Activated CD8-positive, alpha-beta memory T cell treated with anti-CD3 and anti-CD28 coated beads, Interleukin-2, amount 10 ng/mL, durations not matched to agents 7 days and 5 days (primary cell): ENCODE measurements around the gene IGLL1. TPM values are rescaled to one million over a fixed set of nuclear protein-coding genes. Genes with fewer than 3 reads are reported as not detected.
"Not testable (repeated sequence)": the region's sequence is repeated elsewhere in the genome, so short reads cannot be mapped to it uniquely, and the experiment has no call there.

Source experiments
- ATAC-seq: fragments of 150-1000 bp; cut with Tn5 transposase; one replicate; pipeline ENCODE4 v1.10.0; 2021; ENCODE audit warnings: moderate library complexity
- CTCF ChIA-PET: fragments of 350-600 bp; sonication (Branson Sonifier 250); formaldehyde crosslinking; loops from one replicate; lab custom pipeline; 2021; ENCODE audit warnings: antibody characterized with exemption; lab: Charles Lee
- DNase-seq: peaks from one replicate; pipeline ENCODE4 v3.0.0-alpha.2; 2020
- H3K27ac Mint-ChIP-seq: one replicate; pipeline ENCODE4 v1.8.0; 2021; ENCODE audit warnings: mild to moderate bottlenecking, mixed read lengths
- H3K27me3 Mint-ChIP-seq: one replicate; pipeline ENCODE4 v1.8.0; 2021; ENCODE audit warnings: mixed read lengths
- H3K36me3 Mint-ChIP-seq: one replicate; pipeline ENCODE4 v1.8.0; 2021; ENCODE audit warnings: mild to moderate bottlenecking, mixed read lengths
- H3K4me1 Mint-ChIP-seq: one replicate; pipeline ENCODE4 v1.8.0; 2021; ENCODE audit warnings: mixed read lengths
- H3K4me3 Mint-ChIP-seq: one replicate; pipeline ENCODE4 v1.8.0; 2021; ENCODE audit warnings: mild to moderate bottlenecking, moderate library complexity, mixed read lengths
- H3K9me3 Mint-ChIP-seq: one replicate; pipeline ENCODE4 v1.8.0; 2022; ENCODE audit warnings: low read depth, mixed read lengths
- total RNA-seq, 2 experiments: library from RNA; stranded (reverse); gene quantifications; one replicate each; pipeline ENCODE4 v1.2.3, GENCODE V29; 2021

IGLL1 gene
- total RNA-seq, 2 experiments from 2014 or later, result 0.42 to 2.0 TPM

GRCh38 chr22:23580576-23581259 is 628 bp upstream of the IGLL1 start:
- DNase-seq (peak; percentile 73), ATAC-seq (peak; percentile 68)
- Mint-ChIP-seq H3K27me3 (peaks cover 40% of the 10 kb centered on the region), H3K4me1 (peaks cover 42% of the 10 kb centered on the region), H3K27ac (peak overlapping the region; percentile 77), H3K4me3 (peak overlapping the region; percentile 31), H3K9me3 (no peaks in the 10 kb centered on the region), H3K36me3 (no peaks in the 10 kb centered on the region)
- CTCF ChIA-PET, result interaction anchor here (5.4 kb wide), 1 partner anchor 10 kb away, joined by 25 read pairs; no protein-coding TSS in a partner anchor

GRCh38 chr22:23579280-23579679 is 810 bp downstream of the IGLL1 start:
- Mint-ChIP-seq H3K4me3 (no peak overlapping the region), H3K27me3 (peaks cover 37% of the 10 kb centered on the region), H3K4me1 (peaks cover 37% of the 10 kb centered on the region), H3K9me3 (no peaks in the 10 kb centered on the region), H3K36me3 (no peaks in the 10 kb centered on the region), H3K27ac (no peak overlapping the region)
- no peak for ATAC-seq
- DNase-seq, result no peak
- CTCF ChIA-PET, result interaction anchor here (1.3 to 5.4 kb wide), 2 partner anchors 12 to 270 kb away, joined by 3 to 25 read pairs; no protein-coding TSS in a partner anchor

- Mint-ChIP-seq H3K9me3 (no peaks in the 10 kb centered on the region), H3K4me3 (no peak overlapping the region), H3K4me1 (peaks cover 35% of the 10 kb centered on the region), H3K27ac (no peak overlapping the region), H3K27me3 (peaks cover 33% of the 10 kb centered on the region), H3K36me3 (no peaks in the 10 kb centered on the region)
- CTCF ChIA-PET, result interaction anchor here (1.3 to 5.4 kb wide), 3 partner anchors 9 to 271 kb away, joined by 3 to 25 read pairs (median 4); no protein-coding TSS in a partner anchor
- no peak for DNase-seq
- no peak for ATAC-seq
These were observed 1.8 kb downstream of the IGLL1 start for GRCh38 chr22:23578306-23578705.

- DNase-seq (no peak), ATAC-seq (no peak)
- Mint-ChIP-seq H3K36me3 (no peaks in the 10 kb centered on the region), H3K4me1 (peaks cover 25% of the 10 kb centered on the region), H3K9me3 (no peaks in the 10 kb centered on the region), H3K4me3 (no peak overlapping the region), H3K27me3 (peaks cover 30% of the 10 kb centered on the region), H3K27ac (no peak overlapping the region)
- CTCF ChIA-PET, result interaction anchor here (0.7 to 1.5 kb wide), 3 partner anchors 11 to 306 kb away, joined by 3 to 4 read pairs (median 4); no protein-coding TSS in a partner anchor
These were observed 3.4 kb downstream of the IGLL1 start for GRCh38 chr22:23576681-23577080.

GRCh38 chr22:23575601-23576000 is 4.5 kb downstream of the IGLL1 start:
- no peak overlapping the region for H3K27ac Mint-ChIP-seq
- ATAC-seq, result no peak
- no peaks in the 10 kb centered on the region for H3K36me3 Mint-ChIP-seq
- no peak overlapping the region for H3K4me3 Mint-ChIP-seq
- CTCF ChIA-PET, result no interaction called here
- DNase-seq, result no peak
- H3K4me1 Mint-ChIP-seq, result peaks cover 14% of the 10 kb centered on the region
- no peaks in the 10 kb centered on the region for H3K9me3 Mint-ChIP-seq
- H3K27me3 Mint-ChIP-seq, result peaks cover 30% of the 10 kb centered on the region

GRCh38 chr22:23574877-23575276 is 5.2 kb downstream of the IGLL1 start:
- Mint-ChIP-seq H3K27ac (no peak overlapping the region), H3K27me3 (peaks cover 30% of the 10 kb centered on the region), H3K9me3 (no peaks in the 10 kb centered on the region), H3K4me3 (no peak overlapping the region), H3K36me3 (no peaks in the 10 kb centered on the region), H3K4me1 (peaks cover 9% of the 10 kb centered on the region)
- CTCF ChIA-PET, result no interaction called here
- DNase-seq, result no peak
- no peak for ATAC-seq

GRCh38 chr22:23574371-23574811 is 5.7 kb downstream of the IGLL1 start:
- H3K4me3 Mint-ChIP-seq, result no peak overlapping the region
- H3K27me3 Mint-ChIP-seq, result peaks cover 32% of the 10 kb centered on the region
- ATAC-seq (no peak), DNase-seq (no peak)
- H3K36me3 Mint-ChIP-seq, result no peaks in the 10 kb centered on the region
- no peak overlapping the region for H3K27ac Mint-ChIP-seq
- no peaks in the 10 kb centered on the region for H3K9me3 Mint-ChIP-seq
- CTCF ChIA-PET, result no interaction called here
- peaks cover 8% of the 10 kb centered on the region for H3K4me1 Mint-ChIP-seq

DNA sequence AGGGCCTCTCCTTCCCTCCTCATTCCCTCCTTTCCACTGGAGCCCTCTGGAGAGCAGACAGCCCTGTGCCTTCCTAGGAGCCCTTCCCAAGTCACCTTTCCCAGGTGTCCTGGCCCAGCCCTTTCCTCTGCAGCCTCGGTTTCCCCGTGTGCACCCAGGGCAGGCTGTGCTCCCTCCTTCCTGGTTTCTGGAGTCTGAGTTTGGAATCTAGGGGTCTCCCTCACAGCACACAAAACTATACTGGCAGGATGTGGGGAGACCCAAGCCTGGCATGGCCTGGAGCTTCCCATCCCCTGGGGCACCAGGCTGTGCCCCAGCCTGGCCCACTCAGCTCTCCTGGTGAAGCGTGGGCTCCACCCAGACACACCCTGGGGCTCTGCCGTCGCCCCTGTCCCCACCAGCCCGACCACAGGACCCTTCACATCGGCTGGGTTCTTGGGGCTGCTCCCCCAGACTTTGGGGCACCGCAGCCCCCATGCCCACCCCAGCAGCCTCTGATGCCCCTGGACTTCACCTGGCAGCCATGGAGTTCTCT is 6.3 kb downstream of the IGLL1 start:
- peaks cover 29% of the 10 kb centered on the region for H3K27me3 Mint-ChIP-seq
- H3K27ac Mint-ChIP-seq, H3K9me3 Mint-ChIP-seq, ATAC-seq, H3K36me3 Mint-ChIP-seq, H3K4me1 Mint-ChIP-seq, DNase-seq, CTCF ChIA-PET, H3K4me3 Mint-ChIP-seq: not testable (repeated sequence)

GRCh38 chr22:23573106-23573505 is 7.0 kb downstream of the IGLL1 start:
- H3K36me3 Mint-ChIP-seq, result not testable (repeated sequence)

DNA sequence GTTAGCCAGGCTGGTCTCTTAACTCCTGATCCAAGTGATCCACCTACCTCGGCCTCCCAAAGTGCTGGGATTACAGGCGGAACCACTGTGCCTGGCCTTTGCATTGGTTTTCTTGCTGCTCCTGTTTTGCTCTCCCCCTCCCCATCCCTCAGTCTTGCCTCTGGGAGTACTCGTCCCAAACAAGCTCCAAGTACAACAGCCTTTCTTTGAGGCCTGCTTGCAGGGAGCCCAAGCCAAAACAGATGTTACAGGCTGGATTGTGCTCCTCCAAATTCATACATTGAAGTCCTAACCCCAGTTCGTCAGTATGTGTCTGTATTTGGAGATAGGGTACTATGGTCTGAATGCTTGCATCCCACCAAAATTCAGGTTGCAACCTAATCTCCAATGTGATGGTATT is 8.6 kb downstream of the IGLL1 start:
- H3K4me3 Mint-ChIP-seq, result no peak overlapping the region
- peaks cover 30% of the 10 kb centered on the region for H3K27me3 Mint-ChIP-seq
- no peaks in the 10 kb centered on the region for H3K36me3 Mint-ChIP-seq
- no peak for DNase-seq
- H3K27ac Mint-ChIP-seq, result no peak overlapping the region
- ATAC-seq, result no peak
- CTCF ChIA-PET, result no interaction called here
- no peaks in the 10 kb centered on the region for H3K9me3 Mint-ChIP-seq
- no peaks in the 10 kb centered on the region for H3K4me1 Mint-ChIP-seq

More at GRCh38 chr22:23573106-23573505, 7.0 kb downstream of the IGLL1 start:
- H3K9me3 Mint-ChIP-seq, ATAC-seq, H3K27ac Mint-ChIP-seq, H3K4me3 Mint-ChIP-seq, DNase-seq, H3K4me1 Mint-ChIP-seq, CTCF ChIA-PET: not testable (repeated sequence)
- peaks cover 27% of the 10 kb centered on the region for H3K27me3 Mint-ChIP-seq

- H3K27me3 Mint-ChIP-seq, result peaks cover 26% of the 10 kb centered on the region
- H3K36me3 Mint-ChIP-seq, result no peaks in the 10 kb centered on the region
- H3K4me3 Mint-ChIP-seq, result no peak overlapping the region
- H3K4me1 Mint-ChIP-seq, result peaks cover 2% of the 10 kb centered on the region
- CTCF ChIA-PET, result interaction anchor here (1.7 kb wide), 1 partner anchor 13 kb away, joined by 4 read pairs; no protein-coding TSS in a partner anchor
- no peak for ATAC-seq
- no peaks in the 10 kb centered on the region for H3K9me3 Mint-ChIP-seq
- DNase-seq, result no peak
- no peak overlapping the region for H3K27ac Mint-ChIP-seq
These were observed 9.4 kb downstream of the IGLL1 start for GRCh38 chr22:23570681-23571080.

GRCh38 chr22:23569716-23570115 is 10.4 kb downstream of the IGLL1 start:
- Mint-ChIP-seq H3K27ac (no peak overlapping the region), H3K9me3 (no peaks in the 10 kb centered on the region), H3K4me1 (peaks cover 6% of the 10 kb centered on the region), H3K27me3 (peaks cover 30% of the 10 kb centered on the region), H3K4me3 (no peak overlapping the region), H3K36me3 (no peaks in the 10 kb centered on the region)
- DNase-seq (no peak), ATAC-seq (no peak)
- CTCF ChIA-PET, result interaction anchor here (1.7 kb wide), 1 partner anchor 14 kb away, joined by 4 read pairs; no protein-coding TSS in a partner anchor

DNA sequence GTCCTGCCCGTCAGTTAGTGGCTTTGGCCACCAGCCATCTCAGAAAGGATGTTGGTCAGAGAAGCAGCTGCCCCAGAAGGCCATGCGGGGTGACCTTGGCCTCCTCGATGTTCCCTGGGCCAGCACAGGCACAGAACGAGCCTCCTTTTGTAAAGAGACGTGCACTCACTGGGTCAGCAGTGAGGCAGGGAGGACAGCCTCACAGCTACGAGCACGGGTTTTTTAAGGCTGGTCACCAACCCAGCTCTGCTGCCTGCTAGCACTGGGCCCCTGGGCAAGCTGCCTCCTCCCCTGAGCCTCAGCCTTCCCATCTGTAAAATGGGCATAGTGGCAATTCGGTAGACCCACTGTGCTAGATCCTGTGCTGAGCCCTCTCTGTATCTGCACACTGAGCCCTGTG is 10.8 kb downstream of the IGLL1 start:
- peaks cover 34% of the 10 kb centered on the region for H3K27me3 Mint-ChIP-seq
- no peaks in the 10 kb centered on the region for H3K36me3 Mint-ChIP-seq
- no peaks in the 10 kb centered on the region for H3K9me3 Mint-ChIP-seq
- DNase-seq (no peak), ATAC-seq (no peak)
- H3K4me3 Mint-ChIP-seq, result no peak overlapping the region
- no peak overlapping the region for H3K27ac Mint-ChIP-seq
- peaks cover 6% of the 10 kb centered on the region for H3K4me1 Mint-ChIP-seq
- CTCF ChIA-PET, result interaction anchor here (1.7 kb wide), 1 partner anchor 14 kb away, joined by 4 read pairs; no protein-coding TSS in a partner anchor
